A673 (cell line): ENCODE data around the gene RNF186. TPM values are rescaled to one million over a fixed set of nuclear protein-coding genes. Genes with fewer than 3 reads are reported as not detected.

Source experiments
- BruUV-seq: library from RNA; stranded (reverse); fragments of 400-500 nt; replicated peaks from 2 replicates; lab custom pipeline; 2021; lab: Mats Ljungman, UMichigan
- CTCF ChIA-PET: fragments of 300-600 bp; sonication (Branson Sonifier 250); formaldehyde crosslinking; loops from one replicate; lab custom pipeline; 2022; ENCODE audit warnings: antibody characterized with exemption; lab: Charles Lee
- POLR2A ChIA-PET: fragments of 300-600 bp; sonication (Branson Sonifier 250); formaldehyde crosslinking; loops from one replicate; lab custom pipeline; 2022; ENCODE audit warnings: antibody characterized with exemption; ENCODE audit not compliant: low non-redundant PET; lab: Charles Lee
- DNase-seq: peaks from one replicate; pipeline ENCODE4 v3.0.0-alpha.2; 2015; ENCODE audit warnings: low spot score
- H3K27ac ChIP-seq: fragments of 200-600 bp; sonication (generic); 2 replicates; pipeline ENCODE4 v1.5.1; 2016; ENCODE audit warnings: mixed run types, low read depth, mild to moderate bottlenecking, mixed read lengths, antibody characterized with exemption, low read length; ENCODE audit not compliant: poor library complexity, severe bottlenecking
- H3K27me3 ChIP-seq: fragments of 200-600 bp; sonication (generic); replicated peaks from 2 replicates; pipeline ENCODE4 v1.6.1; 2017; ENCODE audit warnings: mixed run types, low read depth, mild to moderate bottlenecking, mixed read lengths, antibody characterized with exemption, low read length; ENCODE audit not compliant: insufficient read depth, poor library complexity
- H3K36me3 ChIP-seq: fragments of 200-600 bp; sonication (generic); 2 replicates; pipeline ENCODE4 v1.6.1; 2016; ENCODE audit warnings: mixed run types, mild to moderate bottlenecking, mixed read lengths, antibody characterized with exemption, low read length; ENCODE audit not compliant: insufficient read depth, poor library complexity, severe bottlenecking
- H3K4me1 ChIP-seq: fragments of 200-600 bp; sonication (generic); 2 replicates; pipeline ENCODE4 v1.6.1; 2017; ENCODE audit warnings: mixed run types, mild to moderate bottlenecking, mixed read lengths, antibody characterized with exemption, low read length; ENCODE audit not compliant: insufficient read depth, poor library complexity, severe bottlenecking
- H3K4me3 ChIP-seq: fragments of 200-600 bp; sonication (generic); 2 replicates; pipeline ENCODE4 v1.5.1; 2016; ENCODE audit warnings: low read depth, mixed run types, mild to moderate bottlenecking, mixed read lengths, low read length; ENCODE audit not compliant: poor library complexity, severe bottlenecking
- H3K9me3 ChIP-seq: fragments of 200-600 bp; sonication (generic); 2 replicates; pipeline ENCODE4 v1.6.1; 2016; ENCODE audit warnings: mixed run types, low read depth, mild to moderate bottlenecking, mixed read lengths, antibody characterized with exemption, low read length; ENCODE audit not compliant: poor library complexity, severe bottlenecking
- CTCF ChIP-seq: fragments of 300-800, 200-600 bp; sonication (generic); conservative IDR thresholded peaks from 2 replicates; pipeline ENCODE4 v1.5.1; 2017; ENCODE audit warnings: low read depth, mild to moderate bottlenecking, antibody characterized with exemption, low read length, moderate library complexity, mixed read lengths
- EZH2 ChIP-seq: fragments of 200-600 bp; sonication (generic); IDR thresholded peaks from 2 replicates; pipeline ENCODE4 v1.6.1; 2017; ENCODE audit warnings: borderline replicate concordance, low read depth, mild to moderate bottlenecking, mixed read lengths, antibody characterized with exemption, low read length; ENCODE audit not compliant: poor library complexity, severe bottlenecking
- intact Hi-C: fragments of 100-400 bp; cut with micrococcal nuclease; formaldehyde crosslinking; loops from one replicate; pipeline ENCODE4 v1.10.0; 2022; ENCODE audit not compliant: unreplicated experiment
- total RNA-seq: library from RNA; stranded (reverse); gene quantifications from 2 replicates; pipeline ENCODE4 v1.2.3, GENCODE V29; 2021

RNF186 gene
- total RNA-seq, 1 experiment from 2014 or later, result not detected

DNA sequence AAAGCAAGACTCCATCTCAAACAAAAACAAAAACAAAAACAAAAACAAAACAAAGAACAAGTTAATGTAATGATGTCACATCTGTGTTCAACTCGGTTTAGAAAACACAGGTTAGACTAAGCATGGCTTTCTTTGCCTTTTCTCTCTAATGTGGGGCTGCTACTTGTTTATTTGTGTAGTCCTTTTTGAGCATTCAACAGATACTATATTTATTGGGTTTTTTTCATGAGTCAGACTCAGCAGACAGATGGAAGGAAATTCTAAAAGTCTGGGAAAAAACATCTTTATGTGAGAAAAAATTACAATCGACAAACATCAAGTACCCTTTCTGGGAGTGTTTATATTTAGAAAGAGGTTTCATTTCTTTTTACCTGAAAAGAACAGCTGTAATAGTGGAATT is 44.8 kb upstream of the RNF186 start:
- CTCF ChIA-PET, result no interaction called here
- no TSS peak for BruUV-seq
- H3K9me3 ChIP-seq, result no peaks in the 10 kb centered on the region
- no peak overlapping the region for H3K27ac ChIP-seq
- H3K4me1 ChIP-seq, result no peaks in the 10 kb centered on the region
- intact Hi-C loops, result no loop called here
- TF ChIP-seq CTCF, result no peak
- no peak for TF ChIP-seq EZH2
- no peaks in the 10 kb centered on the region for H3K36me3 ChIP-seq
- H3K27me3 ChIP-seq, result no peaks in the 10 kb centered on the region
- POLR2A ChIA-PET, result no interaction called here
- no peak overlapping the region for H3K4me3 ChIP-seq
- no peak for DNase-seq

DNA sequence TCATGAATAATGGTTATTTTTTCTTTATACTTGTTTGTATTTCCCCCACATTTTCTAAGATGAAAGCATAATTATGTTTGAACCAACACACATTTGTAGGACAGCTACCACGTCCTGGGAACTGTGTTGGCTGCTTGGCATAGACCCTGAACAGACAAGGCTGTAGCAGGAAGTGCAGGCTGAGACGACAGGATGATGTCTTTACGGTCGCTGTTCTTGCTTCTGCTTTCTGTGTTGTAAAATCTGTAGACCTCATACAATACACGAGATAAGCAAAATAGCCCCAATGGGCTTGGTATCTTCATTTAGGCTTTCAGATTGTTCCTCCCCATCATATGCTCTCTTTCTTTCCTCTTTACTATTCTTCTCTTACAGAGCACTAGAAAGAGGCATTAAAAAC is 43.8 kb upstream of the RNF186 start:
- DNase-seq, result no peak
- no peaks in the 10 kb centered on the region for H3K9me3 ChIP-seq
- H3K4me3 ChIP-seq, result no peak overlapping the region
- BruUV-seq, result no TSS peak
- intact Hi-C loops, result no loop called here
- POLR2A ChIA-PET, result no interaction called here
- no peak overlapping the region for H3K27ac ChIP-seq
- TF ChIP-seq EZH2 (no peak), CTCF (no peak)
- no peaks in the 10 kb centered on the region for H3K36me3 ChIP-seq
- no peaks in the 10 kb centered on the region for H3K27me3 ChIP-seq
- CTCF ChIA-PET, result no interaction called here
- no peaks in the 10 kb centered on the region for H3K4me1 ChIP-seq

DNA sequence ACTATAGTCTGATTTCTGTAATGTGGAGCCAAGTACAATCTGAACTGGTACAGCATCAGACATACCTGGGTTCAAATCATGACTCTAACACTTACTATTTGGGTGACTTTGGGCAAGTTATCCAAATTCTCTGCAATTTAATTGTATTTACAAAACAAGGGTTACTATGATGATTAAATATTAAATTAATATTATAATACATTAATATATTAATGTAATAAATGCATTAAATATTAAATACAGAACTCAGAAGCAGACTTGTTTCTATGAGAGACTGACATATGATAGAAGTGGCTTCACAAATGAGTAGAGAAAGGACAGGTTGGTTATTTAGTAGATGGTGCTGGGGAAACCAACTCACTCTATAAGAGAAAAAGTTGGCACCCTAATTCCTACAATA is 39.8 kb upstream of the RNF186 start:
- Histone ChIP-seq H3K4me3 (no peak overlapping the region), H3K9me3 (no peaks in the 10 kb centered on the region), H3K4me1 (no peaks in the 10 kb centered on the region), H3K36me3 (no peaks in the 10 kb centered on the region), H3K27ac (no peak overlapping the region), H3K27me3 (no peaks in the 10 kb centered on the region)
- BruUV-seq, result no TSS peak
- TF ChIP-seq EZH2, result no peak
- TF ChIP-seq CTCF, result no peak
- no peak for DNase-seq
- ChIA-PET CTCF (no interaction called here), POLR2A (no interaction called here)
- intact Hi-C loops, result no loop called here

- Histone ChIP-seq H3K27ac (no peak overlapping the region), H3K9me3 (no peaks in the 10 kb centered on the region), H3K27me3 (no peaks in the 10 kb centered on the region), H3K36me3 (no peaks in the 10 kb centered on the region), H3K4me3 (no peak overlapping the region), H3K4me1 (no peaks in the 10 kb centered on the region)
- intact Hi-C loops, result no loop called here
- TF ChIP-seq EZH2 (no peak), CTCF (no peak)
- BruUV-seq, result no TSS peak
- POLR2A ChIA-PET, result no interaction called here
- no peak for DNase-seq
- CTCF ChIA-PET, result no interaction called here
Measured at GRCh38 chr1:19852036-19852435, 37.0 kb upstream of the RNF186 start.
